Tibial nerve (tissue), 4 donors: ENCODE data around the gene FAM170B. TPM values are rescaled to one million over a fixed set of nuclear protein-coding genes. Genes with fewer than 3 reads are reported as not detected.
A peak's percentile ranks its signal among the peaks of the same experiment; 100 is the strongest.

Experiments
- DNase-seq, 2 donors: peaks; one replicate each; pipeline ENCODE4 v3.0.0-alpha.2; 2019; ENCODE audit warnings: low spot score in 2 of 2
- H3K27ac ChIP-seq, 4 donors: fragments of 200-600 bp; sonication (generic) in 3 of 4; one replicate each; pipeline ENCODE4 v1.5.1; 2017 to 2019; ENCODE audit warnings: mild to moderate bottlenecking in 1 of 4
- H3K27me3 ChIP-seq, 2 donors: fragments of 200-600 bp; sonication (generic) in 1 of 2; one replicate each; pipeline versions ENCODE4 v1.5.1 to v1.6.0; 2017 to 2019
- H3K36me3 ChIP-seq, 3 donors: fragments of 200-600 bp; sonication (generic); one replicate each; pipeline ENCODE4 v1.5.1; 2018 to 2019
- H3K4me1 ChIP-seq, 4 donors: fragments of 200-600 bp; sonication (generic) in 3 of 4; one replicate each; pipeline ENCODE4 v1.5.1; 2017 to 2019
- H3K4me3 ChIP-seq, 4 donors: fragments of 200-600 bp; sonication (generic) in 3 of 4; one replicate each; pipeline ENCODE4 v1.5.1; 2017 to 2019; ENCODE audit warnings: mild to moderate bottlenecking in 1 of 4, moderate library complexity in 1 of 4
- H3K9me3 ChIP-seq, 4 donors: fragments of 200-600 bp; sonication (generic) in 3 of 4; one replicate each; pipeline ENCODE4 v1.5.1; 2017 to 2019
- CTCF ChIP-seq, 5 experiments: fragments of 200-600 bp in 3 of 5; fragments of 450-650 bp in 2 of 5; sonication (generic) in 3 of 5; IDR thresholded peaks; one replicate each; pipeline ENCODE4 v1.5.1; 2016 to 2019; ENCODE audit warnings: antibody characterized with exemption in 5 of 5, mild to moderate bottlenecking in 3 of 5, moderate library complexity in 2 of 5
- EP300 ChIP-seq, 2 donors: sonication (generic); formaldehyde crosslinking; IDR thresholded peaks; one replicate each; pipeline ENCODE4 v1.6.1; 2017; ENCODE audit warnings: antibody characterized with exemption in 2 of 2, mild to moderate bottlenecking in 1 of 2
- POLR2A ChIP-seq, 2 donors: fragments of 450-650 bp; IDR thresholded peaks; one replicate each; pipeline ENCODE4 v1.6.1; 2017; ENCODE audit warnings: antibody characterized with exemption in 2 of 2, mild to moderate bottlenecking in 2 of 2, moderate library complexity in 2 of 2
- WGBS, 2 donors: methylation state at CpG; one replicate each; pipeline ENCODE4 v1.1.5; 2018; 5-methylcytosine and 5-hydroxymethylcytosine counted together
- total RNA-seq, 4 donors: library from RNA; depleted of rRNA; stranded (reverse); fragments of >200 nt; gene quantifications; one replicate each; pipeline ENCODE4 v1.1.0, GENCODE V29; 2016

Gene FAM170B
- total RNA-seq, 4 donors from 2014 or later, result 0.63 TPM; not detected in 3

GRCh38 chr10:49116509-49117375, 17.1 kb downstream of the FAM170B start:
- no peak overlapping the region for H3K27ac ChIP-seq

DNA sequence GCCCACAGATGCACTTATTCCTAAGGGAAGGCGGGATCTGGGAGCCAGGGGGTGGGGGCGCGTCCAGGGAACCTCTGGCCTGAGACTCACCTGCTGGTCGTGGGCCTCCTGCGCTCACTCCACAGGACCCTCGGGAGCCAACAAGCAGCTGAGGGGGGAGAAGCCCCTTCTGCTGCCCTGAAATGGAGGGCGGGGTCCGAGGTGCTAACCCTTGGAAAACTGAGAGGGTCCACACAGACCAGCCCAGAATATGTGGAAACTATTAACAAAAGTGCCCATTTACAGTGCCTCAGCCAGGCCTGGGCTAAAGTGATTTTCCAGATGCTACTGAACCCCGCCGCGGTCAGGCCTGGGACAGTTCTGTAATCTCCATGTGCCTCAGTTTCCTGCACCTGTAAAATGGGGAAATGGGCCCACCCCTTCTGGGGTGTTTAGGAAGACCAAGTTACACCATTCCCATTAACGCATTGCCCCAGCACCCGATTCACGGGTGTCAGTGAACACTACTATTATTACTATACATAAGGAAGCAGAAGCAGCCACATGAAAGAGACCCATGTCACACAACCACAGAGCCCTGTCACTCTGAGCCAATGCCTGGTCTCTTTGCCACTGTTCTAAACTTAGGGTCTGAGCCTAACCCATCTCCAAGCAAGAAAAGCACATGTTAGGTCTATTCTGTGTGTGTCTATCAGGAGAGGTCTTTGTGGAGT, 17.9 kb downstream of the FAM170B start:
- TF ChIP-seq EP300 (IDR thresholded peaks at IDR 0.05) (no peak), POLR2A (IDR thresholded peaks at IDR 0.05) (no peak), CTCF (IDR thresholded peaks at IDR 0.05) (no peak)
- Histone ChIP-seq H3K36me3 (no peaks in the 10 kb centered on the region), H3K27ac (peak overlapping the region in 1 of 4 donors; percentile 50), H3K9me3 (no peaks in the 10 kb centered on the region), H3K4me3 (peak overlapping the region in 2 of 4 donors; percentile 54 to 68), H3K27me3 (no peaks in the 10 kb centered on the region), H3K4me1 (peaks cover 0 to 41% (median 0%) of the 10 kb centered on the region in 4 donors)
- DNase-seq, result no peak
- WGBS, 2 donors, result 77 to 79% methylated on average over 10 to 14 of the region's 14 CpGs

More at GRCh38 chr10:49116509-49117375, 17.1 kb downstream of the FAM170B start:
- 85% methylated on average over 5 of the region's 5 CpGs for WGBS, 2 donors
- Histone ChIP-seq H3K4me3 (no peak overlapping the region), H3K9me3 (no peaks in the 10 kb centered on the region), H3K27me3 (no peaks in the 10 kb centered on the region), H3K36me3 (no peaks in the 10 kb centered on the region), H3K4me1 (peaks cover 0 to 33% (median 0%) of the 10 kb centered on the region in 4 donors)
- DNase-seq, result no peak
- TF ChIP-seq CTCF (IDR thresholded peaks at IDR 0.05), result no peak
- TF ChIP-seq POLR2A (IDR thresholded peaks at IDR 0.05), result no peak
- TF ChIP-seq EP300 (IDR thresholded peaks at IDR 0.05), result no peak

DNA sequence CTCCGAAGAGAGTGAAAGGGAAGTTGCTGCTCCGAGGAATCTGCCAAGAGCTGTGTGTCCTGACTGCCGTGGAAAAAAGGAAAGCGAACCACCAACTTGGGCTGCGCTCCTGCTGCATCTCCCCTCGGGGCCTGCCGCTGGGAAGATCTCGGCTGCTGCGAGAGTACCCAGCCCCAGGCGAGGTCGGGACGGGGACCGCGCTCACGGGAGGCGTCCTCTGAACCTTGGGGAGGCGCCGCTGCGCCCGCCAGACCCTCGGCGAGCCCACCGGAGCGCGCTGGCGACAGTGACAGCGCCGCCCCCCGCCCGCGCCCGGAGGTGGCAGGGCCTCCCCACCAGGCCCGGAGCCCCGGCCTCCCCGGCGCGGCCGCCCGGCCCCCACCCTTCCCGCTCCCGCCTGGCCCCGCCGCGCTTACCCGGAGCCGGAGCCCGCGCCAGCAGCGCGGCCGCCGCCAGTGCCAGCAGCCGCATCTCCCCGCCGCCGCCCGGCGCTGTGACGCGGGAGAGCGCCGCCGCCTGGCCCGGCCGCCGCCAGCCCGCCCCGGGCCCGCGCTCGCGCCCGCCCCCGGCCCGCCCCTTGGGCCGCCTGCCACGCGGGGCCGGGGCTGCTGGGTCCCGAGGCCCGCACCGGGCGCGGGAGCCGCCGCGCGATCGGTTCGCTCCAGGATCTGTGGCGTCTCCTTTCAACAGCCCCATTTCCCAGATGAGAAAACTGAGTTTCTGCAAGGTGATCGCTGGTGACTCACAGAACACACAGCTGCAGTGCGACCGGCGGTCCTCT, 18.6 kb downstream of the FAM170B start, which contains the start of gene VSTM4:
Gene VSTM4 (minus strand): TSS at position 508 of the 781 bp plus-strand sequence. CDS start 37 bp downstream, at position 471.
- Histone ChIP-seq H3K36me3 (no peaks in the 10 kb centered on the region), H3K9me3 (no peaks in the 10 kb centered on the region), H3K27me3 (no peaks in the 10 kb centered on the region), H3K4me1 (peaks cover 0 to 49% (median 2%) of the 10 kb centered on the region in 4 donors), H3K27ac (peak within 1 kb of the TSS; percentile 71 to 85 (median 79)), H3K4me3 (peak within 1 kb of the TSS; percentile 41 to 68 (median 50))
- WGBS, 2 donors, result 1 to 11% methylated on average over 17 to 26 of the region's 95 CpGs
- no peak for TF ChIP-seq POLR2A (IDR thresholded peaks at IDR 0.05)
- TF ChIP-seq CTCF (IDR thresholded peaks at IDR 0.05), result peak in 2 of 5 experiments; percentile 12 to 23
- TF ChIP-seq EP300 (IDR thresholded peaks at IDR 0.05), result no peak
- peak in 1 of 2 donors; percentile 23 for DNase-seq

DNA sequence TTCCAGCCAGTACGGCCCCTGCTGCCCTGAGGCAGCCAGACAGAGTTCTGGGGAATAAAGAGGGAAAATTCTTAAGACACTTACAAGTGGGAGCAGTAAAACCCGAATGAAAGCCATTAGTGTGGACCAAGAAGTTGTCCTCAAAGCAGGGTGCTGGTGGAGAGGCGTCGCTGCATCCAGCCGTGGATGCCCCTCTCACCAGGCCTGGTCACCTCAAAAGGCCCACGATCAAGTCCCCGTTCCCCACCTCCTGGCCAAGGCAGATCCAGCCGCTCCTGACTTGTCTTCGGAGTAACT, 19.2 kb downstream of the FAM170B start:
- Histone ChIP-seq H3K27me3 (no peaks in the 10 kb centered on the region), H3K36me3 (no peaks in the 10 kb centered on the region), H3K27ac (peak overlapping the region; percentile 71 to 85 (median 79)), H3K4me3 (peak overlapping the region; percentile 41 to 68 (median 50)), H3K4me1 (peaks cover 0 to 54% (median 6%) of the 10 kb centered on the region in 4 donors), H3K9me3 (no peaks in the 10 kb centered on the region)
- DNase-seq, result no peak
- WGBS, 2 donors, result 19 to 22% methylated on average over 9 of the region's 9 CpGs
- TF ChIP-seq CTCF (IDR thresholded peaks at IDR 0.05) (no peak), POLR2A (IDR thresholded peaks at IDR 0.05) (no peak), EP300 (IDR thresholded peaks at IDR 0.05) (no peak)
